HepG2 (cell line): Measurements from ENCODE around the gene NAPSA. TPM values are rescaled to one million over a fixed set of nuclear protein-coding genes. Genes with fewer than 3 reads are reported as not detected.

ENCODE experiments used
- ATAC-seq: fragments of 200-7000 bp; cut with Tn5 transposase; 3 replicates; pipeline ENCODE4 v1.9.1; 2020; ENCODE audit warnings: mild to moderate bottlenecking, moderate library complexity
- BruUV-seq: library from RNA; stranded (reverse); fragments of 400-500 nt; replicated peaks from 2 replicates; lab custom pipeline; 2021; lab: Mats Ljungman, UMichigan
- CTCF ChIA-PET: fragments of 300-600 bp; formaldehyde crosslinking; extraction: SDS; loops from one replicate; lab custom pipeline; 2021; ENCODE audit warnings: low total read pairs, inconsistent platforms, low intra/inter-chr PET ratio; lab: Yijun Ruan, JAX
- POLR2A ChIA-PET: fragments of 350-600 bp; sonication (Branson Sonifier 250); formaldehyde crosslinking; loops from one replicate; lab custom pipeline; 2020; ENCODE audit warnings: antibody characterized with exemption, inconsistent platforms; lab: Yijun Ruan, JAX
- DNase-seq: peaks from one replicate; pipeline ENCODE4 v3.0.0-alpha.2; 2015; ENCODE audit warnings: low spot score
- FAIRE-seq: peaks from 3 replicates; lab custom pipeline; 2011; peaks lifted over from hg19 to GRCh38; lab: Jason Lieb, UNC
- H2AFZ ChIP-seq: one replicate; pipeline ENCODE4 v1.6.1; 2011; ENCODE audit warnings: low read length, inconsistent platforms
- H3K27ac ChIP-seq: fragments of 300-600 bp; 3 replicates; pipeline ENCODE4 v1.8.0; 2011; ENCODE audit warnings: mixed run types, mild to moderate bottlenecking, mixed read lengths, low read length, inconsistent platforms; ENCODE audit not compliant: insufficient read depth; ENCODE audit errors: extremely low read length
- H3K27me3 ChIP-seq, 2 experiments: fragments of 200-600 bp in 1 of 2; 2 replicates in 1 of 2; 3 replicates in 1 of 2; pipeline versions ENCODE4 v1.6.0 to v1.8.0; 2011; ENCODE audit warnings: low read length in 2 of 2, mild to moderate bottlenecking in 2 of 2, moderate library complexity in 2 of 2, inconsistent platforms in 1 of 2; ENCODE audit not compliant: insufficient read depth in 2 of 2, control insufficient read depth in 1 of 2
- H3K36me3 ChIP-seq, 2 experiments: fragments of 200-600 bp in 1 of 2; replicated peaks in 1 of 2; 2 replicates in 1 of 2; 3 replicates in 1 of 2; pipeline versions ENCODE4 v1.5.1 to v1.8.0; 2011; ENCODE audit warnings: low read length in 2 of 2, inconsistent platforms in 1 of 2; ENCODE audit not compliant: insufficient read depth in 2 of 2, control insufficient read depth in 1 of 2
- H3K4me1 ChIP-seq: 2 replicates; pipeline ENCODE4 v1.5.1; 2012; ENCODE audit warnings: low read length, inconsistent platforms; ENCODE audit not compliant: insufficient read depth
- H3K4me2 ChIP-seq: 2 replicates; pipeline ENCODE4 v1.6.0; 2011; ENCODE audit warnings: low read depth, low read length, inconsistent platforms
- H3K4me3 ChIP-seq, 3 experiments: fragments of 200-600 bp in 1 of 3; sonication (generic), shearing (Covaris generic) in 1 of 3; replicated peaks in 1 of 3; 2 replicates each; pipeline ENCODE4 v1.5.1; 2011 to 2016; ENCODE audit warnings: low read length in 3 of 3, inconsistent platforms in 2 of 3, low read depth in 2 of 3, mild to moderate bottlenecking in 2 of 3, control low read depth in 1 of 3, mixed read lengths in 1 of 3; ENCODE audit not compliant: insufficient read depth in 1 of 3
- H3K79me2 ChIP-seq: one replicate; pipeline ENCODE4 v1.6.1; 2011; ENCODE audit warnings: low read length, inconsistent platforms; ENCODE audit not compliant: insufficient read depth
- H3K9ac ChIP-seq: 2 replicates; pipeline ENCODE4 v1.6.0; 2011; ENCODE audit warnings: mild to moderate bottlenecking, low read depth, low read length, inconsistent platforms; ENCODE audit not compliant: insufficient read depth
- H3K9me3 ChIP-seq: 2 replicates; pipeline ENCODE4 v1.5.1; 2012; ENCODE audit warnings: mild to moderate bottlenecking, low read length
- H4K20me1 ChIP-seq: 2 replicates; pipeline ENCODE4 v1.6.0; 2011; ENCODE audit warnings: inconsistent platforms, mild to moderate bottlenecking, low read length, moderate library complexity; ENCODE audit not compliant: insufficient read depth
- EZH2 ChIP-seq: conservative IDR thresholded peaks from 2 replicates; pipeline ENCODE4 v1.6.1; 2012; ENCODE audit warnings: mild to moderate bottlenecking, low read depth, low read length, moderate library complexity
- IKZF4 ChIP-seq: sonication (generic); formaldehyde crosslinking; IDR thresholded peaks from 2 replicates; pipeline ENCODE4 v1.5.1; 2020; ENCODE audit warnings: borderline replicate concordance, mild to moderate bottlenecking, low read depth, missing genetic modification reagents; ENCODE audit errors: not compliant biosample characterization
- SP4 ChIP-seq: sonication (generic); formaldehyde crosslinking; IDR thresholded peaks from 2 replicates; pipeline ENCODE4 v1.8.1; 2023; ENCODE audit warnings: mild to moderate bottlenecking, missing genetic modification reagents
- ZBTB8A ChIP-seq: sonication (generic); formaldehyde crosslinking; IDR thresholded peaks from 2 replicates; pipeline ENCODE4 v1.4.0; 2020; ENCODE audit warnings: mild to moderate bottlenecking, low read depth, missing genetic modification reagents, borderline replicate concordance
- WGBS: methylation state at CpG from one replicate; pipeline ENCODE4 v1.1.6; 2017; ENCODE audit warnings: low lambda C conversion rate; 5-methylcytosine and 5-hydroxymethylcytosine counted together
- in situ Hi-C: cut with HindIII; loops from 2 replicates; pipeline ENCODE4 v1.10.0; 2017; ENCODE audit warnings: low pct_unique_long_range_greater_than_20kb; ENCODE audit not compliant: extremely low pct_ligation_motif_present
- intact Hi-C: fragments of 100-400 bp; cut with micrococcal nuclease; formaldehyde crosslinking; loops from one replicate; pipeline ENCODE4 v1.10.0; 2022; ENCODE audit not compliant: unreplicated experiment
- polyA plus RNA-seq, 8 experiments: library from polyadenylated mRNA; depleted of rRNA in 3 of 8; stranded (reverse) in 7 of 8; unstranded in 1 of 8; fragments of >200 nt; fragmentation: Illumina TruSeq in 4 of 8; extraction: Trizol in 4 of 8; gene quantifications; 2 replicates each; pipeline versions ENCODE4 v1.2.1 to v1.2.3, GENCODE V29; 2011 to 2016; ENCODE audit warnings: low read depth in 4 of 8, missing spikeins in 1 of 8, mixed read lengths in 1 of 8; ENCODE audit not compliant: insufficient read depth in 1 of 8
- total RNA-seq, 5 experiments: library from RNA; depleted of rRNA; stranded (reverse); fragments of >200 nt; fragmentation: Illumina TruSeq; extraction: Trizol; gene quantifications; 2 replicates each; pipeline ENCODE4 v1.2.3, GENCODE V29; 2016; ENCODE audit warnings: low read depth in 1 of 5
- TF ChIP-seq, protein P1 (sequence below): sonication (generic); formaldehyde crosslinking; IDR thresholded peaks from 2 replicates; pipeline ENCODE4 v1.9.0; 2021; ENCODE audit warnings: missing genetic modification reagents, mild to moderate bottlenecking, borderline replicate concordance
- TF ChIP-seq, protein P2 (sequence below): sonication (generic); formaldehyde crosslinking; IDR thresholded peaks from 2 replicates; pipeline ENCODE4 v1.5.0; 2020; ENCODE audit warnings: mild to moderate bottlenecking, missing genetic modification reagents, borderline replicate concordance
- TF ChIP-seq, protein P3 (sequence below): sonication (generic); formaldehyde crosslinking; IDR thresholded peaks from 2 replicates; pipeline ENCODE4 v1.9.0; 2022; ENCODE audit warnings: missing genetic modification reagents, mild to moderate bottlenecking, borderline replicate concordance
- TF ChIP-seq, protein P4 (sequence below): sonication (generic); formaldehyde crosslinking; IDR thresholded peaks from 2 replicates; pipeline ENCODE4 v1.4.0; 2020; ENCODE audit warnings: mild to moderate bottlenecking, low read depth, missing genetic modification reagents

NAPSA gene
- total and polyA plus RNA-seq, 2 of the 13 experiments (the other 11 are each of a cell fraction or from before 2014, with no cell fraction given) = not detected

DNA sequence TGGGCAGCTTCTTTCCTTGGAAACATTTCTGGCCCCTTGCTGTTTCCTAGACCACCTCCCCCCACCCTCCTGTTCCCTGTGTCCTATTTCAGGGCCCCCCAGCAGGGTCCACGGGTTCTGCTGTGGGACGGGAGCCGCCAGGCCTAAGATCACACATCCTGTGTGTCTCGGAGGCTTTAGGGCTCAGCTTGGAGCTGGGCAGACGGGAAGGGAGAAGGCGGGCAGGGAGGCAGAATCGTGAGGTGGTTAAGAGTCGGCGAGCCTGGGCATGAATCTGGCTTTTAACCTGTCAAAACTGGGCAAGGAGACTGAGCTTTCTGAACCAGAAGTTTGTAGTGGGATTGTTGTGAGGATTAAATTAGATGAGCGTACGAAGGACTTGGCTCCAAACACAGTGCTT is 41.1 kb downstream of the NAPSA start:
- H3K9me3 ChIP-seq = no peaks in the 10 kb centered on the region
- no peak for ATAC-seq
- TF ChIP-seq SP4 (CRISPR knock-in tag) (peak; percentile 17; the same call in 1 of the 2 replicates), ZBTB8A (no peak)
- TF ChIP-seq, all 625 proteins: peak for 1
- no peaks in the 10 kb centered on the region for H3K27me3 ChIP-seq
- in situ Hi-C loops = no loop called here
- FAIRE-seq (no peak), DNase-seq (no peak)
- H3K4me2 ChIP-seq = peak overlapping the region; percentile 77
- H3K4me1 ChIP-seq = peaks cover 36% of the 10 kb centered on the region
- H2AFZ ChIP-seq = no peak overlapping the region
- intact Hi-C loops = no loop called here
- 88% methylated on average over 11 of the region's 11 CpGs for WGBS
- H4K20me1 ChIP-seq = peaks cover 7% of the 10 kb centered on the region; the same call in 1 of the 2 replicates
- CTCF ChIA-PET = no interaction called here
- peak overlapping the region; percentile 39 for H3K27ac ChIP-seq
- no peak overlapping the region for H3K9ac ChIP-seq
- BruUV-seq = no TSS peak
- POLR2A ChIA-PET = interaction anchor here (1.8 kb wide), 1 partner anchor 24 kb away, joined by 5 read pairs; no protein-coding TSS in a partner anchor
- no peaks in the 10 kb centered on the region for H3K79me2 ChIP-seq
- H3K36me3 ChIP-seq = peaks cover 0 to 3% of the 10 kb centered on the region in 2 experiments; a peak in 3 of 5 replicates
- no peak overlapping the region for H3K4me3 ChIP-seq

DNA sequence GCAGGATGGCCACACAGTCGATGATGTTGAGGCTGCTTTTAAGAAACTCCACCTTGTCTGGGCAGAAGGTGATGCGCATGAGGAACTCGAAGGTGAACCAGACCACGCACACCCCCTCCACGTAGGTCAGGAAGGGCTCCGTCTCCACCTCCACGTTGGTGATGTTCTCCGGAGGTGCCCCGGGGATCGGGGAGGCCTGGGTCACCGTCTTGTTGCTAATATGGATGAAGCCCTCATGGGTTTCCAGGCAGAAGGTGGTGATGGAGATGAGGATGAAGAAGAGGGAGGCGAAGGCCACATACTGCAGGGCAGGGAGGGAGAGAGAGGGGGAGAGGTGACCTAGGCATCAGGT is 41.7 kb downstream of the NAPSA start:
- WGBS = 92% methylated on average over 12 of the region's 12 CpGs
- no peak overlapping the region for H3K27ac ChIP-seq
- no peaks in the 10 kb centered on the region for H3K27me3 ChIP-seq
- peaks cover 0 to 3% of the 10 kb centered on the region in 2 experiments; a peak in 3 of 5 replicates for H3K36me3 ChIP-seq
- H2AFZ ChIP-seq = no peak overlapping the region
- no peak for ATAC-seq
- in situ Hi-C loops = no loop called here
- no peaks in the 10 kb centered on the region for H3K79me2 ChIP-seq
- no peak overlapping the region for H3K4me2 ChIP-seq
- H3K9ac ChIP-seq = no peak overlapping the region
- H3K4me3 ChIP-seq = no peak overlapping the region
- DNase-seq = no peak
- intact Hi-C loops = no loop called here
- no peak for FAIRE-seq
- H3K4me1 ChIP-seq = peaks cover 36% of the 10 kb centered on the region
- peaks cover 7% of the 10 kb centered on the region; the same call in 1 of the 2 replicates for H4K20me1 ChIP-seq
- ChIA-PET CTCF (no interaction called here), POLR2A (no interaction called here)
- BruUV-seq = no TSS peak
- H3K9me3 ChIP-seq = no peaks in the 10 kb centered on the region
- TF ChIP-seq, protein P1, sequence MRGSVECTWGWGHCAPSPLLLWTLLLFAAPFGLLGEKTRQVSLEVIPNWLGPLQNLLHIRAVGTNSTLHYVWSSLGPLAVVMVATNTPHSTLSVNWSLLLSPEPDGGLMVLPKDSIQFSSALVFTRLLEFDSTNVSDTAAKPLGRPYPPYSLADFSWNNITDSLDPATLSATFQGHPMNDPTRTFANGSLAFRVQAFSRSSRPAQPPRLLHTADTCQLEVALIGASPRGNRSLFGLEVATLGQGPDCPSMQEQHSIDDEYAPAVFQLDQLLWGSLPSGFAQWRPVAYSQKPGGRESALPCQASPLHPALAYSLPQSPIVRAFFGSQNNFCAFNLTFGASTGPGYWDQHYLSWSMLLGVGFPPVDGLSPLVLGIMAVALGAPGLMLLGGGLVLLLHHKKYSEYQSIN (CRISPR knock-in tag) = no peak
- TF ChIP-seq EZH2 = no peak
- TF ChIP-seq, protein P2, sequence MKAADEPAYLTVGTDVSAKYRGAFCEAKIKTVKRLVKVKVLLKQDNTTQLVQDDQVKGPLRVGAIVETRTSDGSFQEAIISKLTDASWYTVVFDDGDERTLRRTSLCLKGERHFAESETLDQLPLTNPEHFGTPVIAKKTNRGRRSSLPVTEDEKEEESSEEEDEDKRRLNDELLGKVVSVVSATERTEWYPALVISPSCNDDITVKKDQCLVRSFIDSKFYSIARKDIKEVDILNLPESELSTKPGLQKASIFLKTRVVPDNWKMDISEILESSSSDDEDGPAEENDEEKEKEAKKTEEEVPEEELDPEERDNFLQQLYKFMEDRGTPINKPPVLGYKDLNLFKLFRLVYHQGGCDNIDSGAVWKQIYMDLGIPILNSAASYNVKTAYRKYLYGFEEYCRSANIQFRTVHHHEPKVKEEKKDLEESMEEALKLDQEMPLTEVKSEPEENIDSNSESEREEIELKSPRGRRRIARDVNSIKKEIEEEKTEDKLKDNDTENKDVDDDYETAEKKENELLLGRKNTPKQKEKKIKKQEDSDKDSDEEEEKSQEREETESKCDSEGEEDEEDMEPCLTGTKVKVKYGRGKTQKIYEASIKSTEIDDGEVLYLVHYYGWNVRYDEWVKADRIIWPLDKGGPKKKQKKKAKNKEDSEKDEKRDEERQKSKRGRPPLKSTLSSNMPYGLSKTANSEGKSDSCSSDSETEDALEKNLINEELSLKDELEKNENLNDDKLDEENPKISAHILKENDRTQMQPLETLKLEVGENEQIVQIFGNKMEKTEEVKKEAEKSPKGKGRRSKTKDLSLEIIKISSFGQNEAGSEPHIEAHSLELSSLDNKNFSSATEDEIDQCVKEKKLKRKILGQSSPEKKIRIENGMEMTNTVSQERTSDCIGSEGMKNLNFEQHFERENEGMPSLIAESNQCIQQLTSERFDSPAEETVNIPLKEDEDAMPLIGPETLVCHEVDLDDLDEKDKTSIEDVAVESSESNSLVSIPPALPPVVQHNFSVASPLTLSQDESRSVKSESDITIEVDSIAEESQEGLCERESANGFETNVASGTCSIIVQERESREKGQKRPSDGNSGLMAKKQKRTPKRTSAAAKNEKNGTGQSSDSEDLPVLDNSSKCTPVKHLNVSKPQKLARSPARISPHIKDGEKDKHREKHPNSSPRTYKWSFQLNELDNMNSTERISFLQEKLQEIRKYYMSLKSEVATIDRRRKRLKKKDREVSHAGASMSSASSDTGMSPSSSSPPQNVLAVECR (CRISPR knock-in tag) = no peak
- no peak for TF ChIP-seq IKZF4 (CRISPR knock-in tag)
- TF ChIP-seq, protein P3, sequence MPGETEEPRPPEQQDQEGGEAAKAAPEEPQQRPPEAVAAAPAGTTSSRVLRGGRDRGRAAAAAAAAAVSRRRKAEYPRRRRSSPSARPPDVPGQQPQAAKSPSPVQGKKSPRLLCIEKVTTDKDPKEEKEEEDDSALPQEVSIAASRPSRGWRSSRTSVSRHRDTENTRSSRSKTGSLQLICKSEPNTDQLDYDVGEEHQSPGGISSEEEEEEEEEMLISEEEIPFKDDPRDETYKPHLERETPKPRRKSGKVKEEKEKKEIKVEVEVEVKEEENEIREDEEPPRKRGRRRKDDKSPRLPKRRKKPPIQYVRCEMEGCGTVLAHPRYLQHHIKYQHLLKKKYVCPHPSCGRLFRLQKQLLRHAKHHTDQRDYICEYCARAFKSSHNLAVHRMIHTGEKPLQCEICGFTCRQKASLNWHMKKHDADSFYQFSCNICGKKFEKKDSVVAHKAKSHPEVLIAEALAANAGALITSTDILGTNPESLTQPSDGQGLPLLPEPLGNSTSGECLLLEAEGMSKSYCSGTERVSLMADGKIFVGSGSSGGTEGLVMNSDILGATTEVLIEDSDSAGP (CRISPR knock-in tag) = no peak
- TF ChIP-seq, protein P4, sequence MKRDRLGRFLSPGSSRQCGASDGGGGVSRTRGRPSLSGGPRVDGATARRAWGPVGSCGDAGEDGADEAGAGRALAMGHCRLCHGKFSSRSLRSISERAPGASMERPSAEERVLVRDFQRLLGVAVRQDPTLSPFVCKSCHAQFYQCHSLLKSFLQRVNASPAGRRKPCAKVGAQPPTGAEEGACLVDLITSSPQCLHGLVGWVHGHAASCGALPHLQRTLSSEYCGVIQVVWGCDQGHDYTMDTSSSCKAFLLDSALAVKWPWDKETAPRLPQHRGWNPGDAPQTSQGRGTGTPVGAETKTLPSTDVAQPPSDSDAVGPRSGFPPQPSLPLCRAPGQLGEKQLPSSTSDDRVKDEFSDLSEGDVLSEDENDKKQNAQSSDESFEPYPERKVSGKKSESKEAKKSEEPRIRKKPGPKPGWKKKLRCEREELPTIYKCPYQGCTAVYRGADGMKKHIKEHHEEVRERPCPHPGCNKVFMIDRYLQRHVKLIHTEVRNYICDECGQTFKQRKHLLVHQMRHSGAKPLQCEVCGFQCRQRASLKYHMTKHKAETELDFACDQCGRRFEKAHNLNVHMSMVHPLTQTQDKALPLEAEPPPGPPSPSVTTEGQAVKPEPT (CRISPR knock-in tag) = no peak
